ENCODE data around the gene TMEM255A.

DNA sequence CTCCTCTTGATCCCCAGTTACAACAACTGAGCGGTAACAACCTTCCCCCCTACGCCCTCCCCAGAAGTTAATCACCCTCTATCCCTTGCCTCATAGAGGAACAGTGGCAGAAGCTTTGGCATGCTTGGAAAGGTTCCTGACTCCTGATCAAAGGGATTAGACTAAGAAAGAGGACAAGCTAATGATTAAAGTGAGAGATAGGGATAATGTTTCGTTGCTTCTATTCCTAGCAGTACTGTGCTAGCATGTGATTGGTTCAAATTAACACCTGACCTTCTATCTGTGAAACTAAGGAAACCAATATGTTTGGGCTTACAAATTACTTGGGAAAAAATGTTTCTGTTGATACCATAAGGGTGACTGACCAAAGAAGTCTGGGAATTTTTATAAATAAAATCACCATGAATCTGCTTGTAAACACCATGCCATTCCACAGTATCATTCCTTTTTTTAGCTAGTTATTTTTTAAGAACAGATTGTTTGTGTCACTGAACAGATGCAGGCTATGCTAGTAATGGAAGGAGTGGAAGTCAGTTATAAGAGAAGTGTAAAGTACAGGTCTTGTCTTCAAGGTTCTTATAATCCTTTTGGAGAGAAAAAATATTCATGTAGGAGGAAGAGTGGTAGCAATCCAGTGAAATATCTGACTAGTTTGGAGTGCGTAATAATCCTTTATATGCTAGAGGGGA, 39.3 kb upstream of the TMEM255A start:
- TF ChIP-seq, protein P1, sequence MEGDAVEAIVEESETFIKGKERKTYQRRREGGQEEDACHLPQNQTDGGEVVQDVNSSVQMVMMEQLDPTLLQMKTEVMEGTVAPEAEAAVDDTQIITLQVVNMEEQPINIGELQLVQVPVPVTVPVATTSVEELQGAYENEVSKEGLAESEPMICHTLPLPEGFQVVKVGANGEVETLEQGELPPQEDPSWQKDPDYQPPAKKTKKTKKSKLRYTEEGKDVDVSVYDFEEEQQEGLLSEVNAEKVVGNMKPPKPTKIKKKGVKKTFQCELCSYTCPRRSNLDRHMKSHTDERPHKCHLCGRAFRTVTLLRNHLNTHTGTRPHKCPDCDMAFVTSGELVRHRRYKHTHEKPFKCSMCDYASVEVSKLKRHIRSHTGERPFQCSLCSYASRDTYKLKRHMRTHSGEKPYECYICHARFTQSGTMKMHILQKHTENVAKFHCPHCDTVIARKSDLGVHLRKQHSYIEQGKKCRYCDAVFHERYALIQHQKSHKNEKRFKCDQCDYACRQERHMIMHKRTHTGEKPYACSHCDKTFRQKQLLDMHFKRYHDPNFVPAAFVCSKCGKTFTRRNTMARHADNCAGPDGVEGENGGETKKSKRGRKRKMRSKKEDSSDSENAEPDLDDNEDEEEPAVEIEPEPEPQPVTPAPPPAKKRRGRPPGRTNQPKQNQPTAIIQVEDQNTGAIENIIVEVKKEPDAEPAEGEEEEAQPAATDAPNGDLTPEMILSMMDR (conservative IDR thresholded peaks at IDR 0.05; ENCODE audit: low read length) = no peak
- no peak for TF ChIP-seq EZH2phosphoT487 (IDR thresholded peaks at IDR 0.05; ENCODE audit: borderline replicate concordance, low read depth, low read length)

All from OCI-LY7 (cell line).